HG02970 (cell line): ENCODE measurements around the gene RABGAP1L.

Experiments used
- ATAC-seq: cut with Tn5 transposase; IDR thresholded peaks from one replicate; pipeline ENCODE4 v1.9.1; 2021; ENCODE audit warnings: mild to moderate bottlenecking, moderate library complexity, moderate number of reproducible peaks; ENCODE audit not compliant: unreplicated experiment, low FRiP score

The RABGAP1L gene

GRCh38 chr1:174966008-174966572 lies 806.8 kb downstream of the RABGAP1L start:
- ATAC-seq, result no peak

GRCh38 chr1:174967845-174968705 lies 808.8 kb downstream of the RABGAP1L start:
- no peak for ATAC-seq

DNA sequence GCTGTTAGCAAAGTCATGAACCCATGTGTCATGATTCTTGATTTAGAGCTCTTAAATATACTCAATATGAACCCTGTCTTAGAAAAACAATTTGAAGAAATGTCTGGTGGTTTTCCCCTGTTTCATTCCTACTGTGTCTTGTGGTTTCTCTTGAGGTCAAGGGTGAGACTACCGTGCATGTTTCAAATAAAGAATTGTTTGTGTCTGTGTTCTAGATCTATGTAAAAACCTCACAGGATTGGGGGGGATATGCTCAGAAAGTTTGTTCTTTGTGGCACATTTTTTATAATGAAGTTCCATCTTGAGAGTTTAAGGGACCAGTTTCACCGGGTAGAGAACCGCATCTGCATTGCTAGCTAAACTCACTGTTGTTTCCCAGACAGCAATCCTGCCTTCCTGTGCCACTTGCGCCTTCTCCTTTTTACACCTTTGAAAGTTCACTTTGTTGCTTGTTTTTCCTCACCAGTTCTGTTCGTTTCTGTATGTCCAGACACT lies 809.5 kb downstream of the RABGAP1L start:
- no peak for ATAC-seq

DNA sequence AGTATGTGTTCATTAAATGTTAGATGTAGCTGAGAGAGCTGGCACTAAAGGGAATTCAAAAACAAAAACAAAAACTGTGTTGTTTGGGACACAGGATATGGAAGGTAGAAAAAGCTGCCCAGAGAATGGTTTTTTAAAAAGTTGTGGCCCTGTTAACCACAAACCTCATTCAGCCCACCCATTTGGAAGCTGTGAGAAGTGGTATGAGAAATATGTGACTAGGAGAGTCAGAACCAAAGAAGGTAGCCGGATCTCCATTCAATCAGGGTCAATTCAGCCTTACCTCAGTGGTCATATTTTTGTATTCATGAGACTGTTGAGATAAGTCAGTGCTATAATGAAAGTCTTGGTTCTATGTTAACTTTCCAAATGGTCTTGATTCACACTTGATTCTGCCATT lies 810.7 kb downstream of the RABGAP1L start:
- no peak for ATAC-seq

DNA sequence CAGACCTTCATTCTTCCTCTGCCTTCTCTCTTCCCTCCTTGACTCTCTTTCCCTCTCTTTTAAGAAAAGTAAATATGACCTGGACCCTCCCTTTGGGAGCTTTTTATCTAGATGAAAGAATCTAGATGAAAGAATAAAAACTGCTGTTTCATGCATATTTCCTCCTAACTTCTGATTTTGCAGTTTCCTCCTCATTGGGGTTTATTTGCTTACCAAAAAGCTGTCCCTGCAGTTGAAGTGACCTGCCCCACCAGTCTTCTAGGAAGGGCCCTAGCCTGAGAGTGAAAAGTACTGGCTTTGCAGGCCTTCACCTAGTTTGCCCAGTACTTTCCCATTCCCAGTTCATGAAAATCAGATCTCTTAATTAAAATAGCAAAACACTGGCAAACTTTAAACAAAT lies 812.1 kb downstream of the RABGAP1L start:
- no peak for ATAC-seq

- ATAC-seq, result no peak
Observed at GRCh38 chr1:174971902-174972301, 812.6 kb downstream of the RABGAP1L start.

GRCh38 chr1:174974711-174975119 lies 815.4 kb downstream of the RABGAP1L start:
- no peak for ATAC-seq

DNA sequence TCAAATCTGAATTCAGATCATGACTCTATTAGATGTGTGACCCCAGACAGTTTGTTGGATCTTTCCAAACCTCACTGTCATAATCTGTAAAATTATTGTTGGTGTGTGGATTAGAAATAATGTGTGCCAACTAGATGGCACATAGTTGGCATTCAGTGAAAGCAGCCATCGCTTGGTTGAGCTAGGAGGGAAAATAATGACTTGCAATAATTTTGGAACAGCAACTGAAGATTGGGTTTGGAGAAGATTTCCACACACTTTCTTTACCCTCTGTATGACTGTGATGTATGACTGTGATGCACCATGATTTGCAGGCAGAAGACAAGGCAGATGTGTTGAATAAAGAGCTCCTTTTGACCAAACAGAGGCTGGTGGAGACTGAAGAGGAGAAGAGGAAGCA lies 816.4 kb downstream of the RABGAP1L start:
- ATAC-seq, result no peak

DNA sequence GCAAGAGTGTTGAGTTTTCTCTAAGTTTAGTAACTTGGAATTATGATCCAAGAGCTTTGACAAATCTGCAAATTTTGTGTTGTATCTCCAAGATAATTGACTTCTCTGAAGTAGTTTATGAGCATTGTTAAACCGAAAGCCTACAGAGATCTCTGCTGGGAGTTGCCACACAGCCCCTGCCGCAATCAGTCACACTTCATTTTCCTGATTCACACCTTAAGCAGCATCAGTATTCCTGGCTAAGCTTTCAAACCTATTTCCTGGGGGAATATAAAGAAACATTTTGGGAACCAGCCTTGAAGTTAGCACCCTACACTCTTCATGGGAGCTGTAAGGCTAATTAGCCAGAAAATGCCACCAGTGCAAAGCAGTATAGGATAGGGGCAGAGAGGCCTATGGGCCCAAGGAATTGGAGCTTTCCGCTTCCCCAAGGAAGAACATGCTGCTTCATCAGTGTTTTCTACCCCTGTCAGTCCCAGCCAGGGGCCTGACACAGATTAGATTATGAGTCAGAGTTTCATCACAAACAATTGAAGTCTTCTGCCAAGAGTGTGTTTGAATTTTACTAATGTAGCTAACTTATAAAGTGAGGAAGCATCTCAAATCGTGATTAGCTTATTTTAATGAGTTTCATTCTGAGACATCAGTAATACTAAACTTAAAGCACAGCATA lies 817.3 kb downstream of the RABGAP1L start:
- no peak for ATAC-seq

- no peak for ATAC-seq
Observed at GRCh38 chr1:174982971-174983689, 823.8 kb downstream of the RABGAP1L start.

- no peak for ATAC-seq
Observed at GRCh38 chr1:174984952-174985351, 825.6 kb downstream of the RABGAP1L start.

DNA sequence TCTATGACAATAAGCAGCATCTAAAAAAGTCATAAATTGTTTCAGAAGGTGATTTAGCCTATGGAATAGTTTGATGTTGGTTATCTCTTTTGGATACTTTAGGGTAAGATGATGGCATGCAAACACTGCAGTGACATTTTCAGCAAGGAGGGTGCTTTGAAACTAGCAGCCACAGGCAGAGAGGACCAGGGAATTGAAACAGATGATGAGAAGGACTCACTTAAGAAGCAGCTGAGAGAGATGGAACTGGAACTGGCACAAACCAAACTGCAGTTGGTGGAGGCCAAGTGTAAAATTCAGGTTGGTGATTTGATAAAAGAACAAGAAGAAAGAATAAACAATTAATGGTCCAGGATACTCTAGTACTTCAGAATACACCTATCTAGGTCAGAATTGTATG lies 829.2 kb downstream of the RABGAP1L start:
- no peak for ATAC-seq

GRCh38 chr1:174988986-174989385 lies 829.7 kb downstream of the RABGAP1L start:
- ATAC-seq, result no peak

- ATAC-seq, result no peak
Observed at GRCh38 chr1:174989536-174990220, 830.4 kb downstream of the RABGAP1L start.

DNA sequence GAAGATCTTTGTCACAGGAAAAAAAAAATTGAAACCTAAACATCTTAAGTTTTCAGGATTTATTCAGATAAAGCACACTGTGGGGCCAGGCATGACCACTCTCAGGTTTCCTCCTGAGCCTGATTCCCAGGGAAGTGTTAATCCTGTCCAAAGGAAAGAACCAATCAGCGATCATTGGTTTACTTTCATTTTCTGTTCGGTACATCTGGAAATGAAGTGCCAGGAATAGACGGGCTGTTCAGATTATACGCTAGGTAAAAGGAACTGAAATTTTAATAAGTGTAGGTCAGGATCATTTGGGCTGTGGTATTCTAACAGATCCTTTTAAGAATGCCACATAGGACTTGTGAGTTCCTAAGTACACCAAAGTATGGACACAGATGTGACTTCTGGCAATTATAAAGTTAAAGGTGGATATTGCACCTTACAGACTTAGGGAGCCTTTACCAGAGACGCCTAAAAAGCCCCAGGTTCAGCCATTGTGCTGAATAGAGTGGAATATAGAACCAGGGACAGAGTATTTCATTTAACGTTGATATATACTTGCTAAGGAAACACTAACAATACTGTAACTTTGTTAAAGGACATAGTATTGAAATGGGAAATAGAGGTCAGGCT lies 831.2 kb downstream of the RABGAP1L start:
- ATAC-seq, result no peak

DNA sequence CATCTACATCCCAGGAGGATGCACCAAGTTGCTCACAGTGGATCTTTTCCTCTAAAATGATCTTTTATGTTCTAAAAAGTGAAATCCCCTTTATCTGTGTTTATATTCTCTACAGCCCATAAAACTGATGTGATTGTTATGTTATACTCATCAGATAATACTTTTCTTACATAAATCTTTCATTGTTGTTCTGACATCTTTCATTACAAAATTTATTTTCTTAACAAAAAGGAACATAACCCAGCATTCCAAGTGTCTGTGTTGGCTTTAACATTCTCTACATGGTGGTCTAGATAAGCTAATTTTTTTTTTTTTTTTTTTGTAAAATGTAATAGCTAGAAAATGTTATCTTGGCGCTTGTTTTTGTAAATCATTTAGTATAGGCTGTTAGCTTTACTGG lies 832.2 kb downstream of the RABGAP1L start:
- ATAC-seq, result no peak

- no peak for ATAC-seq
Observed at GRCh38 chr1:174995121-174995520, 835.8 kb downstream of the RABGAP1L start.

- no peak for ATAC-seq
Observed at GRCh38 chr1:174995916-174996315, 836.6 kb downstream of the RABGAP1L start.

GRCh38 chr1:174996476-174996875 lies 837.2 kb downstream of the RABGAP1L start:
- no peak for ATAC-seq

GRCh38 chr1:174997041-174997440 lies 837.7 kb downstream of the RABGAP1L start:
- ATAC-seq, result no peak
